HG03064 (cell line): Measurements from ENCODE around the gene IFNGR2.
A peak's percentile ranks its signal among the peaks of the same experiment; 100 is the strongest.

Source experiments
- ATAC-seq: cut with Tn5 transposase; IDR thresholded peaks from one replicate; pipeline ENCODE4 v1.9.1; 2021; ENCODE audit warnings: low read depth; ENCODE audit not compliant: unreplicated experiment

IFNGR2 gene

DNA sequence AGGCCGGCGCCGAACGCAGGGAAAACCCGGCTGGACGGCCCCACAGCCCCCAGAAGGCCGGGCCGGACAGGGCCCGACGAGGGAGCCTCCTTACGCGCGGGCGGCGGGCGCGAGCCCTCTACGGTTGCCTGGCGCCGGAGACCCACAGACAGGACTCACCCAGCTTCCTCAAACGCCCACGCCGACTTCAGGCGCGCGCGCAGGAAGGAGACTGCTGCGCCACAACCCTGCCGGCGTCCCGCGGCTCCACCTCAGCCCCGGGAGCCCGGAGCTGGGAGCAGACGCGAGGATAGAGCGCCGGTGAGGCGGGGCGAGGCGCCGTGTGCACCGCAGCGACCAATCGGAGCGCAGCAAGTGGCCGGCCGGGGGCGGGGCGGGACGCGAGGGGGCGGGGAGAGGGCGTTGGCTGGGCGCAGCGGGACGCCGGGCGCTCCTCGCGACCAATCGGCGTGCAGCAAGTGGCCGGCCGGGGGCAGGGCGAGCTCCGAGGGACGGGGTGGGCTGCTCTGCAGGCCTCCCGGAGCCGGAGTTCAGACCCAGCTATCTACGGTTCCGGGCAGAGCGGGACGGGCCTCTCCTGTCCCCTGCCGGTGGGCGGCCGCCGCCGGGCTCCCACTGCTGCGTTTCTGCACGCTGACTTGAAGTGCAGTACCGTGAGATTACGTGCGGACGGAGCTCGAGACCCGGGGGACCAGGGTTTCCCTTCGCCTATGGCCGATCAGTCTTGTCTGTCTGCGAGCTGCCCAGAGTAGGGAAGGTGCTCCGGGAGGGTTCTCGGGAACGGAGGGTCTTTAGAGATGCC lies 76.7 kb downstream of the IFNGR2 start, which contains the start of gene TMEM50B:
TSS of gene TMEM50B (minus strand) at position 296 of the 802 bp plus-strand sequence. CDS start 11,089 bp downstream, outside the sequence.
- ATAC-seq, result peak; percentile 90

DNA sequence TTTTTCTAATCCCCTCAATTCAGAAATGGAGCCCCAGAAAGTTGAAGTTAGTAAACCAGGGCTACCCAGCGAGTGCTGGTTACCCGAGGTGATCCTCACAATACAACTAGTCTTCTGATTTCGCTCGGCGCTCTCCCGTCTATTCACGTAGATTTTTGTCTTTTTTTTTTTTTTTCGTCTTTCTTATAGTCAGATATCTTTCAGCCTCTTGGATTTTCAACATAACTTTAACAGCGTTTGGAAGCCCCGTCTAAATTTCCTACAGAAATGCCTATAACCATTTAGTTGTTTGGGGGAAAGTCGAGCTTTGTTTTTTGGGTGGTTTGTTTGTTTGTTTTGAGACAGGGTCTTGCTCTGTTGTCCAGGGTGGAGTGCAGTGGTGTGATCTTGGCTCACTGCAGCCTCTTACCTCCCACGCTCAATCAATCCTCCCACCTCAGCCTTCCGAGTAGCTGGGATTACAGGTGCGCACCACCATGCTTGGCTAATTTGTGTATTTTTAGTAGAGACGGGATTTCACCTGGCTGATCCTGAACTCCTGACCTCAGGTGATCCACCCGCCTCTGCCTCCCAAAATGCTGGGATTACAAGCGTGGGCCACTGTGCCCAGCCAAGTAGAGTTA lies 77.4 kb downstream of the IFNGR2 start:
- ATAC-seq, result no peak

DNA sequence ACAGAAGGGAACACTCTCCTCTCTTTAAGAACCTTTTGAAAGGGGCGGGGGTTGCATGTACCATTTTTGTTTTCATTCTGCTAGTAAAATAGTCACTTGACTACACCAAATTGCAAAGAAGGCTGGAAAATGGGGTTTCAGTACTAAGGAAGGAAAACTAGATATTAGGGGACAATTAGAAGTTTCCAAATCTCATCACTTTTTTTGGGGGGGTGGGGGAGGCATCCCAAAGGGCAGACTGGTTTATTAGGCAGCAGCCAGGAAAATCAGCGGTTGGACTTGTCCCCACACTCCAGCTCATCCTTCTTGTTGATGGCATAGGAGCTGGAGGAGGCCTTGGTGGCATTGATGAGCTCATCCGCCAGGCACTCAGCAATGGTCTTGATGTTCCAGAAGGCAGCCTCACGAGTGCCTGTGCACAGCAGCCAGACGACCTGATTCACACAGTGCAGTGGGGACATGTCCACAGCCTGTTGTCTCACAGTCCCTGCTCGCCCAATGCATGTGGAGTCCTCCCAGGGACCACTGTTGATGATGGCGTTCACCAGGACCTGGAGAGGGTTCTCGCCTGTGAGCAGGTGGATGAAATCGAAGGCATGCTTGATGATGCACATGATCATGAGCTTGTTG lies 78.2 kb downstream of the IFNGR2 start:
- no peak for ATAC-seq
